ENCODE measurements around the gene LHX6. TPM values are rescaled to one million over a fixed set of nuclear protein-coding genes. Genes with fewer than 3 reads are reported as not detected.

Gene LHX6
- total and polyA plus RNA-seq, 2 of the 8 experiments (the other 6 are each of a cell fraction or from before 2014, with no cell fraction given) = 0.92 to 1.2 TPM

- Histone ChIP-seq H2AK5ac (ENCODE audit: low read depth, low read length) (no peak overlapping the region), H3K36me3 (ENCODE audit: control insufficient read depth in 2 of 4, insufficient read depth in 4 of 4, low read length in 3 of 4) (peaks cover 0 to 4% (median 0%) of the 10 kb centered on the region in 4 experiments; a peak in 1 of 8 replicates), H4K8ac (ENCODE audit: extremely low read depth, insufficient read depth, low read length) (no peak overlapping the region), H3K79me2 (ENCODE audit: control insufficient read depth in 1 of 2, insufficient read depth in 2 of 2, low read length in 2 of 2) (no peaks in the 10 kb centered on the region), H4K91ac (replicated peaks; ENCODE audit: insufficient read length, low read length) (no peak overlapping the region), H3K4ac (replicated peaks; ENCODE audit: insufficient read length, low read depth, low read length) (no peak overlapping the region), H3K4me3 (ENCODE audit: extremely low read depth in 1 of 4, insufficient read depth in 2 of 4, low read depth in 3 of 4, low read length in 4 of 4) (no peak overlapping the region), H3K14ac (ENCODE audit: insufficient read length) (no peak overlapping the region), H3K56ac (replicated peaks; ENCODE audit: insufficient read length, low read depth, low read length) (no peak overlapping the region), H2BK120ac (replicated peaks; ENCODE audit: low read depth, low read length) (no peak overlapping the region), H4K5ac (ENCODE audit: insufficient read length, low read depth, low read length) (no peak overlapping the region), H3K4me1 (replicated peaks in 1 of 4; ENCODE audit: control insufficient read depth in 3 of 4, insufficient read depth in 4 of 4, low read length in 3 of 4) (peaks cover 0 to 6% (median 2%) of the 10 kb centered on the region in 4 experiments; a peak in 4 of 7 replicates), H3K4me2 (ENCODE audit: insufficient read depth in 1 of 2, low read depth in 2 of 2, low read length in 2 of 2) (no peak overlapping the region), H3K27me3 (replicated peaks in 1 of 4; ENCODE audit: control insufficient read depth in 3 of 4, extremely low read depth in 1 of 4, insufficient read depth in 3 of 4, low read length in 3 of 4) (peaks cover 25 to 45% (median 37%) of the 10 kb centered on the region in 4 experiments), H3K18ac (ENCODE audit: extremely low read depth, low read length) (no peak overlapping the region), H3K9ac (replicated peaks in 1 of 4; ENCODE audit: extremely low read depth in 1 of 4, low read depth in 3 of 4, low read length in 3 of 4) (no peak overlapping the region), H2BK15ac (ENCODE audit: low read length) (no peak overlapping the region), H3K23ac (ENCODE audit: insufficient read length) (no peak overlapping the region), H3K23me2 (ENCODE audit: low read depth, low read length) (peaks cover 2% of the 10 kb centered on the region; the same call in 1 of the 2 replicates), H2BK20ac (ENCODE audit: low read length) (no peak overlapping the region), H2AFZ (ENCODE audit: low read length) (no peak overlapping the region), H2BK12ac (ENCODE audit: low read depth, low read length) (no peak overlapping the region; the same call in 1 of the 2 replicates), H4K20me1 (replicated peaks in 1 of 2; ENCODE audit: control insufficient read depth in 1 of 2, insufficient read depth in 2 of 2, low read length in 2 of 2) (peaks cover 0 to 6% of the 10 kb centered on the region in 2 experiments), H3K27ac (ENCODE audit: low read depth, low read length) (no peak overlapping the region), H3K9me3 (ENCODE audit: insufficient read depth in 2 of 2, low read depth in 1 of 2, low read length in 1 of 2) (no peaks in the 10 kb centered on the region), H2BK5ac (ENCODE audit: low read depth, low read length) (no peak overlapping the region), H3K79me1 (ENCODE audit: low read depth, low read length) (no peaks in the 10 kb centered on the region)
- DNase-seq (ENCODE audit: low read depth in 1 of 2, low spot score in 2 of 2) (no peak), FAIRE-seq (no peak)
- ChIA-PET POLR2A (ENCODE audit: partially characterized antibody) (interaction anchor here (1.2 kb wide), 1 partner anchor 38 kb away, joined by 3 read pairs; no protein-coding TSS in a partner anchor), CTCF (ENCODE audit: partially characterized antibody) (interaction anchor here (0.6 to 1.8 kb wide), 7 partner anchors 10 to 136 kb away, joined by 3 to 5 read pairs (median 3); partner anchors contain the start of genes MRRF and RBM18)
- TF ChIP-seq TAF7 (optimal IDR thresholded peaks at IDR 0.05; ENCODE audit: borderline replicate concordance, low read depth, low read length) = no peak
- TF ChIP-seq GTF2F1 (IDR thresholded peaks at IDR 0.05; ENCODE audit: borderline replicate concordance, low read depth, low read length) = no peak
- no peak for TF ChIP-seq CTBP2 (IDR thresholded peaks at IDR 0.05; ENCODE audit: borderline replicate concordance, insufficient read depth, insufficient read length, low read length)
- TF ChIP-seq SIX5 (IDR thresholded peaks at IDR 0.05; ENCODE audit: low read depth, low read length) = no peak
- no peak for TF ChIP-seq CHD2 (IDR thresholded peaks at IDR 0.05; ENCODE audit: low read length)
- no peak for TF ChIP-seq SRF (IDR thresholded peaks at IDR 0.05; ENCODE audit: low read depth, low read length)
- TF ChIP-seq RFX5 (IDR thresholded peaks at IDR 0.05; ENCODE audit: borderline replicate concordance, low read depth, low read length) = no peak
- TF ChIP-seq SAP30 (IDR thresholded peaks at IDR 0.05; ENCODE audit: insufficient read depth, insufficient replicate concordance, low read length) = no peak
- TF ChIP-seq CBX5 (IDR thresholded peaks at IDR 0.05; ENCODE audit: low read depth, low read length) = no peak
- WGBS, 2 experiments (ENCODE audit: extremely low coverage in 1 of 2, insufficient coverage in 1 of 2, insufficient read length in 1 of 2, insufficient replicate concordance in 2 of 2, low coverage in 1 of 2, low lambda C conversion rate in 2 of 2, missing lambda C conversion rate in 1 of 2) = 86% methylated on average over 6 of the region's 6 CpGs; no CpG with 5 or more reads in 1 of the 2 experiments
Measured at GRCh38 chr9:122232796-122233306, 4.1 kb upstream of the LHX6 start.
